AG09319 (cell line): ENCODE data around the gene CRMP1.

Experiments
- DNase-seq: peaks from one replicate; pipeline ENCODE4 v3.0.0-alpha.2; 2010; ENCODE audit warnings: low read depth; ENCODE audit errors: extremely low read depth
- CTCF ChIP-seq: IDR thresholded peaks from 2 replicates; pipeline ENCODE4 v1.5.1; 2011; ENCODE audit warnings: low read depth, mild to moderate bottlenecking, inconsistent platforms, low read length, moderate library complexity

The CRMP1 gene

GRCh38 chr4:5908876-5909427 is 16.1 kb upstream of the CRMP1 start:
- no peak for DNase-seq
- TF ChIP-seq CTCF = no peak

- no peak for TF ChIP-seq CTCF
- DNase-seq = no peak
Measured at GRCh38 chr4:5906191-5906590, 13.3 kb upstream of the CRMP1 start.

- DNase-seq = no peak
- TF ChIP-seq CTCF = no peak
Measured at GRCh38 chr4:5905714-5906113, 12.8 kb upstream of the CRMP1 start.

- no peak for TF ChIP-seq CTCF
- DNase-seq = no peak
Measured at GRCh38 chr4:5900844-5901243, 8.0 kb upstream of the CRMP1 start.

- DNase-seq = no peak
- TF ChIP-seq CTCF = no peak
Measured at GRCh38 chr4:5899881-5900280, 7.0 kb upstream of the CRMP1 start.

- DNase-seq = no peak
- TF ChIP-seq CTCF = no peak
Measured at GRCh38 chr4:5899396-5899795, 6.5 kb upstream of the CRMP1 start.

GRCh38 chr4:5897674-5898073 is 4.8 kb upstream of the CRMP1 start:
- DNase-seq = no peak
- no peak for TF ChIP-seq CTCF
